GM18867 (cell line): ENCODE data around the gene CNOT4.

ENCODE experiments used
- ATAC-seq: cut with Tn5 transposase; IDR thresholded peaks from one replicate; pipeline ENCODE4 v1.9.1; 2021; ENCODE audit warnings: mild to moderate bottlenecking, moderate library complexity; ENCODE audit not compliant: unreplicated experiment

Gene CNOT4

DNA sequence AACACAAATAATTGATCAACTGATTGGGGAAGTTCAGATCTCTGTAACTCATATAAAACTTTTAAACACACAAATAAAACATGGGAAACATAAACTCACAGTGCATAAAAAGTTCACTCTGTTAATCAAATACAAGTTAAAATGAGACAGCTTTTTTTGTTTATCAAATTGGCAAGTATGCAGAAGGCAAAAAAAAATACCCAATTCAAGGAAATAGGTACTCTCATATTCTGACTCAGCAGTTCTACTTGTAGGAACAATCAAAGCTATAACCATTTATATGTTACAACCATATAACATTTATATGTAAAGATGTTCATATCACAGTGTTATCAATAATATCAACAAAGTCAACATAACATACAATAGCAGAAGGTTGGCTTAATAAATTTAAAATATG, 102.0 kb downstream of the CNOT4 start:
- no peak for ATAC-seq

- no peak for ATAC-seq
Measured at GRCh38 chr7:135406918-135407317, 103.0 kb downstream of the CNOT4 start.

DNA sequence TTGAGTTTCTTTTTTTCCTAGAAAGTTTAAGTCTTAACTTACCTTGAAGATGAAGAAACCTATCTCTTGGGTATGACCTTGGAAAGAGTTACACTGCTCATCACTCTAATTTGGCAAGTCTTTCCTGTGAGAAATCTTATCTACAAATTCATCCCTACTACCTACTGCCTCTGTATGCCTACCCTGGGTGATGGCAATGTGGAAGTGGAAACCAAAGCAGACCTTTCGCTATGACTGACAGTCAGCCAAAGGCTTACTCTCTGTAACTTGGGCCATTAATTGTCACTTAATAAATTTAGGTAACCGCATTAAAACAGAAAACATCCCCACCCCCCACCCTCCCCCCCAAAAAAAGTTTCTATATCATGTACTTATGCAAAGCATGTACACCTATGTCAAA, 103.9 kb downstream of the CNOT4 start:
- ATAC-seq, result no peak

DNA sequence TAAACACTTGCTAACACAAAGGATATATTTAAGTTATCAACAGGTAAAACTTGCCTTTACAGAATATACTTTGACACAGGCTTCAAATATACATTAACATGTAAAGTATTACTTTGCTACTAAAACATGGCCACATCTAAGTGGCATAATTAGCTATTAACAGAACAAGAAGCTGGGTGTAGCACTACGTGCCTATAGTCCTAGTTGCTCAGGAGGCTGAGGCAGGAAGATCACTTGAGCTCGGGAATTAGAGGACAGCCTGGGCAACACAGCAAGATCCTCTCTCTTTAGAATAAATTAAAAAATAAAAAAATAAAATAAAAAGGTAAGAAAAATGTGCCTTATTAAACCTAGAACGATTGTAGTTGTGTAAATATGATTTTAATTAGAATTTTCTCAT, 106.6 kb downstream of the CNOT4 start:
- ATAC-seq, result no peak

- no peak for ATAC-seq
Measured at GRCh38 chr7:135397689-135398088, 112.2 kb downstream of the CNOT4 start.

DNA sequence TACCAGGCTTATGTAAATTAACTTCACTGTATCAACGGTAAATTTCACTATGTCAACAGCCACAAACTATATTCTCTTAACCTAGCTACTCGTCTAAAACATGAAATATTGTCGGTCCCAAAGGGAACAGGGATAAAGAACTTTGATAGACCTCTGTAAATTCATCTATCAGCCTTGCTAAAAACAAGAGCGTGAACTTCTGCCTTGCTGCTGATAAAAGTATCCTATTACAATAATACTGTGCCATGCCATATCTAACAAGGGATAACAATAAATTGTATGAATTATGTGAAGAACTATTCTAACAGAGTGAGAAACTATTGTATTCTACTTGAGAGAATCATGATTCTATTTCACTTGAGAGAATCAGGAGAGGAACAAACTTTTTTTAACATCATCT, 117.2 kb downstream of the CNOT4 start:
- no peak for ATAC-seq

DNA sequence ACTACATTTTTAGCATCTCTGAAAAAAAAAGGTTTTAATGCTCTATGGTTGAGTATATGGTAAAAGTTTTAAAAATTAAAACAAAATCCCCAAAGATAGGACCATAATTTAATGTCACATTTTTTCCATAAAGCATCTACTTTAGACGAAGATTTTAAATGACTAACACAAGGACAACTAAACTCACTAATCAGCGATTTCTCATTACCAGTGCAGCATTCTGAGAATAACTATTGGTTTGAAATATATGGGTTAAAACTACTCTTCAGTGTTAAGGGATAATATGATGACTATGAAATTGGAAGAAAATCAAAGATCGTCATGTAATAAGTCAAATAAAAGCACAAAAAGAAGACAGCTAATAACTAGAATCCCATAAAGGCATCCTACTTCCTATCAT, 118.4 kb downstream of the CNOT4 start:
- ATAC-seq, result no peak

- ATAC-seq, result no peak
Measured at GRCh38 chr7:135390829-135391228, 119.1 kb downstream of the CNOT4 start.

- ATAC-seq, result no peak
Measured at GRCh38 chr7:135389971-135390370, 119.9 kb downstream of the CNOT4 start.

- no peak for ATAC-seq
Measured at GRCh38 chr7:135388616-135389015, 121.3 kb downstream of the CNOT4 start.

- no peak for ATAC-seq
Measured at GRCh38 chr7:135386776-135387175, 123.1 kb downstream of the CNOT4 start.

- ATAC-seq, result no peak
Measured at GRCh38 chr7:135386181-135386580, 123.7 kb downstream of the CNOT4 start.

DNA sequence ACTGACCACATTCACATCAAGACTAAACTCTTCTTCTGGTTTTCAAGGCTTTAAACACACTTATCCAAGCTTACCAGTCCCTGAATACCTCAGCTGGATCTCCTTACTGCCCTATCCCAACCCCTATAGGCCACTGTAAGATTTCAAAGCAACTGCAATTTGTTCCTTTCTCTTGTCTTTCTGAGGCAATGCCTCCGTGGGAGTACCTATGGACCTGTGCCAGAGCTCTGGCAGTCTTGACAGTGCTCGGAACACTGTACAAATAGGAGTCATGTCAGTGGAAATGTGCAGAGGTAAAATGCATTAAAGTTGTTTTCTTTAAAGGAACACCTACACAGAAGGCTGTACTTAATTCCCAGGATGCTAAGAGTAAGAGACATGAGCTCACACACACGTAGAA, 124.7 kb downstream of the CNOT4 start:
- ATAC-seq, result no peak

- no peak for ATAC-seq
Measured at GRCh38 chr7:135383525-135384175, 126.3 kb downstream of the CNOT4 start.

DNA sequence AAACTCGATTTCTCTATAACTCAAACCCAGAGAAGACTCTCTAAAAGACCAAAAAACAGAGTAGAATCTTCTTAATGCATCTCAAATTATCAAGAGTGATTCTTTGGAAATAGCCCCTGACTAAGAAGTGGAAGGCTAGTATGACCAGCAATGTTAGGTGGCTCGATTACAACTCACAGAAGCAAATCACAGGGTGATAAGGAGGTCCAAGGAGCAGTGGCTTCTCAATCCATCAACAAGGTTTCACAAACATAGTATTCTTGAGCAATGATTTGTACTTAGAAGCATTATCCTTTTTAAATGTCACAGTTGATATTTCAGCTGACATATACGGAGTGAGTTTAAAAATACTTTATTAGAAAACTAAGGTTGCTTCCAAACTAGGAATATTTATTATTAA, 127.7 kb downstream of the CNOT4 start:
- no peak for ATAC-seq

- ATAC-seq, result no peak
Measured at GRCh38 chr7:135381369-135381768, 128.5 kb downstream of the CNOT4 start.

- no peak for ATAC-seq
Measured at GRCh38 chr7:135380351-135380750, 129.6 kb downstream of the CNOT4 start.

GRCh38 chr7:135377171-135377570, 132.7 kb downstream of the CNOT4 start:
- ATAC-seq, result no peak

GRCh38 chr7:135375908-135376699, 133.8 kb downstream of the CNOT4 start:
- no peak for ATAC-seq

- ATAC-seq, result peak; percentile 72
Measured at GRCh38 chr7:135374736-135375135, 135.2 kb downstream of the CNOT4 start.

GRCh38 chr7:135372222-135372621, 137.7 kb downstream of the CNOT4 start:
- ATAC-seq, result no peak

- no peak for ATAC-seq
Measured at GRCh38 chr7:135370656-135371055, 139.2 kb downstream of the CNOT4 start.

DNA sequence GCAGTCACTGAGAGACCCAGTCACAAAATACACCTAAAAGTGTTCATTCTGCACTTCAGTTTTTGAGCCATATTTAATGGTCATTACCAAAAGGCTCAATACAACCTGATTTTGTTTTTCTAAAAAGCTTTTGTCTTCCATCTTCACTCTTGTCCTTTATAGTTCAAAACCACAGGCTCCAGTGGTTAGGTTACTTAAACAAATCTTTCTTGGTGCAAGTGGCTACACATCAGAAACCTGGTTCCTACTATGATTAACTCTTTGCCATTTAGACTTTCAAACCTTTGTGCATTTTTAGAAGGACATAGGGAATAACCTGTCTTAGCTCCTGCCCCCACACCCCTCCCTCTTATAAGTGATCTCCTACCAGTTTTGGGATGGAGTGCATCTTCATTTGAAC, 140.5 kb downstream of the CNOT4 start:
- ATAC-seq, result no peak
